Body of pancreas (tissue), 4 donors: ENCODE data around the gene RFX7.

Experiments
- CTCF ChIP-seq, 7 experiments: fragments of 450-650 bp in 4 of 7; fragments of 200-600 bp in 3 of 7; sonication (generic) in 3 of 7; IDR thresholded peaks; one replicate each; pipeline ENCODE4 v1.5.1; 2016 to 2019; ENCODE audit warnings: antibody characterized with exemption in 7 of 7
- POLR2A ChIP-seq, 3 donors: fragments of 450-650 bp; IDR thresholded peaks; one replicate each; pipeline ENCODE4 v1.6.1; 2016; ENCODE audit warnings: antibody characterized with exemption in 3 of 3, mild to moderate bottlenecking in 2 of 3

- TF ChIP-seq CTCF (IDR thresholded peaks at IDR 0.05) (no peak), POLR2A (IDR thresholded peaks at IDR 0.05) (no peak)
These were observed 78.4 kb downstream of the RFX7 start for GRCh38 chr15:56165234-56165633.
